GM21717 (cell line): ENCODE data around the gene REP15.
"Not testable (repeated sequence)": the region's sequence is repeated elsewhere in the genome, so short reads cannot be mapped to it uniquely, and the experiment has no call there.

Source experiments
- ATAC-seq: cut with Tn5 transposase; IDR thresholded peaks from one replicate; pipeline ENCODE4 v1.9.1; 2021; ENCODE audit warnings: mild to moderate bottlenecking, moderate library complexity; ENCODE audit not compliant: unreplicated experiment

REP15 gene

DNA sequence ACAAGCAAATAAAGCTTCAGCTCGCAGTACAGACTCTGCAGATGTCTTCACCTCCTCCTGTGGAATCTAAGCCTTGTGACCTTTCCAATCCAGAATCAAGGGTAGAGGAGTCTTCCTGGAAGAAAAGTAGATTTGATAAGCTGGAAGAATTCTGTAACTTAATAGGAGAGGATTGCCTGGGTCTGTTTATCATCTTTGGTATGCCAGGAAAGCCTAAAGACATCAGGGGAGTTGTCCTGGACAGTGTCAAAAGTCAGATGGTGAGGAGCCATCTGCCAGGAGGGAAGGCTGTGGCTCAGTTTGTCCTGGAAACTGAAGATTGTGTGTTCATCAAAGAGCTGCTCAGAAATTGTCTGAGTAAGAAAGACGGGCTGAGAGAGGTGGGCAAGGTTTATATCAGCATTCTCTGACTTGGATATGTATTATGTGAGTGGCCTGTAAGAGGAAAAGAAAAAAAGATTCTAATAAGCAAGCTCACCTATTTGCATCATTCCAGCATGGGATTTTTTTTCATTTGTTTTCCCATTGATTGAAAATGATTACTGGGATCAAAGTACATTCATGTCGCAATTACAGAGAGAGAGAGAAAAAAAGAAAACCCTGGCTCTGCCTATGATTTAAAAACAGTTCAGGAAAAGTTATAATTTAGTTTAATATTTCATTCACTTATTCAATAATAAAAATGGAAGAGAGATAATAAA is 767 bp downstream of the REP15 start:
- ATAC-seq: no peak

DNA sequence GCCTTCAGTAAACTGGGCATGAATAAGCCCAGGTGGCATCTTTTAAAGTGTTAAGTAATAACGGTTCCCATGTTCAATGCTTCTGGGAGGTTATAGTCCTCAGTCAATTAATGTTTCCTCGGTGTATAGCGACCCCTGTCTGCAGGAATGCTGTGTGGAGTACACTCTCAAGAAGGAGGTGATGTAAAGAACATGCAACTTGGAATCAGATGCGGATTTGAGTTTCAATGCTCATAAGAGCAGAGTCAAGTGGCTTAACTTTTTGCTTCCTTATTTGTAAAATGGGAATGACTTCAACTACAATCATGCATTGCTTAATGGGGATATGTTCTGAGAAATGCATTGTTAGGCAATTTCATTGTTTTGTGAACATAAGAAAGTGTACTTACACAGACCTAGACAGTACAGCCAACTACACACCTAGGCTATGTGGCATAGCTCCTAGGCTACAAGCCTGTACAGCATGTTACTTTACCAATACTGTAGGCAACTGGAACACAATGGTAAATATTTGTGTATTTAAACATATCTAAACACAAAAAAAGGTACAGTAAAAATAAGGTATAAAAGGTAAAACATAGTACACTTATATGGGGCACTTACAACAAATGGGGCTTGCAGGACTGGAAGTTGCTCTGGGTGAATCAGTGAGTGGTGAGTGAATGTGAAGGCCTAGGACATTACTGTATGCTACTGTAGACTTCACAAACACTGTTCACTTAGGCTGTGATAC is 7.6 kb downstream of the REP15 start:
- peak; percentile 89 for ATAC-seq

DNA sequence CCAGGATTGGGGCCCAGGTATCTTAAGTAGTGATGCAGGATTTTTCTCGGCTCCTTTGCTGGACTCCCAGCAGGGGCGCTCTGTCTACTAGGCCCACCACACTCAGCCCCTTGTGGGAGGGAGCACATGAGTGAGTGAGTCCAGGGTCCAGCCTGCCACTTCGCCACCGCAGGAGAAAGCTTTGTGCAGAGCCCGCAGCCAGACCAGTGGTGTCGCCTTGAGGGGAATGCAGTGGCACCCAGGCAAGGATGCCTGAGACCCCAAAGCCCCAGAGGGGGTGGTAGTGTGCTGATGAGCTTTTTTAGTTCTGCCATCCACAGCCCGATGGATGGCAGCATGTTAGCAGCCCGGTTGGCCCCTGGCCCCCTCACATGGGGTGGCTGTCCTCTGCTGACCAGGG is 9.0 kb downstream of the REP15 start:
- no peak for ATAC-seq

DNA sequence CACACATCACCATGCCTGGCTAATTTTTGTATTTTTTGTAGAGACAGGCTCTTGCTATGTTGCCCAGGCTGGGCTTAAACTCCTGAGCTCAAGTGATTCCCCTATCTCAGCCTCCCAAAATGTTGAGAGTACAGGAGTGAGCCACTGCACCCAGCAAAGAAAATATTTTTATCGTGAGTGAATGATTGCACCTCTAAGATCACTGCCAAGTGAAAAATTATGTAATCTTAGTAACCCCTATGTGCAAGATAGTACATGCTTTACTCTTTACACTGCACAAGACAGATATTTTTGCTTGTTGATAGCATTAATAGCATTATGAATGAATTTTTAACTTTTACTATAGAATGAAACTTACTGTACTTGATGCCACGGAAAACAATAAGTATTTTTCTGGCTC is 11.0 kb downstream of the REP15 start:
- no peak for ATAC-seq

DNA sequence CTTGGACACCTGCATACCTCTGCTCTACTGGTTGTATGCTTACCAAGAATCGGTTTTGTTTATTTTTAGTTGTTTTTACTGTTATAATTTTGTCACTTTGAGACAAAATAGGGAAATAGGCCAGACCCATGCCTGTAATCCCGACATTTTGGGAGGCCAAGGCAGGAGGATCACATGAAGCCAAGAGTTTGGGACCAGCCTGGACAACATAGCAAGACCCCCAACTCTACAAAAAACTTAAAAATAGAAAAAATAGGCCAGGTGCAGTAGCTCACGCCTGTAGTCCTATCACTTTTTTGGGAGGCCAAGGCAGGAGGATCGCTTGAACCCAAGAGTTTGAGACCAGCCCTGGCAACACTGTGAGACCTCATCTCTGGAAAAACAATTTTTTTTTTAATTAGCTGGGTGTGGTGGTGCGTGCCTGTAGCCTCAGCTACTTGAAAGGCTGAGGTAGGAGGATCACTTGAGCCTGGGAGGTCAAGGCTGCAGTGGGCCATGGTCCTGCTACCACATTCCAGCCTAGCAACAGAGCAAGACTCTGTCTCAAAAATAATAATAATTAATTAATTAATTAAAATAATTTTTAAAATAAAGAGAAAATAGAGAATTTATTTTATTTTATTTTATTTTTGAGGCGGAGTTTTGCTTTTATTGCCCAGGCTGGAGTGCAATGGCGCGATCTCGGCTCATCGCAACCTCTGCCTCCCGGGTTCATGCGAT is 13.1 kb downstream of the REP15 start:
- ATAC-seq: no peak

DNA sequence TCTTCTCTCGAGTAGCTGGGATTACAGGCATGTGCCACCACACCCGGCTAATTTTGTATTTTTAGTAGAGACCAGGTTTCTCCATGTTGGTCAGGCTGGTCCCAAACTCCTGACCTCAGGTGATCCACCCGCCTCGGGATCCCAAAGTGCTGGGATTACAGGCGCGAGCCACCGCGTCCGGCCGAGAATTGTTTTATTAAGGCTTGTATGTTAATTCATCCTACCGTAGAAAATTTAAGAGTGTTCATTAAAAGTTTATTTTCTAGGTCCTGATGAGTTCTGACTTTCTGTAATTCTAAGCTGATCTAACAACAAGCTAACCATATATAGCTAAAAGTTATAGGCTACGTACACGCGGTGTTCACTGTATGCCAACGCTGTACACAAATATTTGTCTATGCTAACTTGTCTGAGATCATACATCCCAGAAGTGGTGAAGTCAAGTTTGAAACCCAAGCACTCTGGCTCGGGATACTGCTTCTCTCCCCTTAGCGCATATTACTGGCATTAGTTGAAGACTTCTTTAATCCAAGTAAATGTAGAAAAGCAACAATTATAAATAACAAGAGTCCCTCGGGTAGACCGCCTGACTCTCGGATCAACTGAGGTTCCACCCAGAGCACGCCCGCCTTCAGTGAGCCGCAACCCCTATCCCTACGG is 13.8 kb downstream of the REP15 start:
- peak; percentile 37 for ATAC-seq

DNA sequence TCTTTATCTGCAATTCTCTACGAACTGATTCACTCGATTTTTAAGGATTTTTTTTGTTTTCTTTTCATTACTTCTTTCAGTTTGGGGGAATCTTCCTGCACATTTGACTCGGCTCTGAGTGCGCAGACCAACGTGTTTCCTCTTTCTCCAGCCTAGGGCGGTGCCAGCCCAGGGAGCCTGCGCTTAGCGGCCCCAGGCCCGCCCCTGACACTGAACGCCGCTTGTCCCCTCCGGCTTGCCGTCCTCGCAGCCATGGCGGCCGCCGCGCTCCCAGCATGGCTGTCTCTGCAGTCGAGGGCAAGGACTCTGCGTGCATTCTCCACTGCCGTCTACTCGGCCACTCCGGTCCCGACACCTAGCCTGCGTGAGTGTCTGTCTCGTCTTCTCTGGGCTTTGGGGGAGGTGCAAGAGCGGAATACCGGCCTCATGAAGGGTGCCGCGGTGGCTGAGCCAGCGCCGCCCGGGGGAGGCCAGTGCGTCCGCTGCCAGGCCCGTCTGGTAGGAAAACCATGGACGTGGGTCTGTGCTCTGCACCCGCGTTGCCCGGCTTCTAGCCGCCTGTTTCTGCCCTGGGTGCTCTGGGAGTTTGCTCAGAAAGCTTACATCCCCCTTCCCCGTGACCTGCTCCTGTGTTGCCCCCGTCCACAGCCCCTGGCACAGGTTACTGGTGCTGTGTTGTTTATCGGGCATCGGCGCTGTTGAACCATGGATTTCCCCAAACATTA is 14.5 kb downstream of the REP15 start, which contains the start of gene MRPS35:
Gene MRPS35, plus strand, starts transcription at position 241 of the 725 bp plus-strand sequence. Its CDS starts 12 bp downstream, at position 253.
- ATAC-seq: peak; percentile 96

DNA sequence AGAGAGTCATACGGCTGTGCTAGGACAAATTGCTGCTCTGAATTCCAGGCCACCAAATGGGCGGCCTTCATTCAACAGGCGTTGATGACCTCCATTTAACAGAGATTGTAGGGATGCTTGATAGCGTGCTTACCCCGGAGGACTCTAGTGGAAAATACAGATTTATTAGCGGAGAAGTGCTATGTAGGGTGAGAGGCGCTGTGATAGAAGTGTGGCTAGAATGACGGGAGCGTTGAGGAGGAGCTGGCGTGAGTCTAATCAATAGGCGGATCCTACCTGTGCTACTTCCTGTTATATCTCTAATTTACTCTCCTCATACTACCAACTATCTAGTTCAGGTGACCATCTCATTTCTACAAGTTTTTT is 15.1 kb downstream of the REP15 start:
- no peak for ATAC-seq

DNA sequence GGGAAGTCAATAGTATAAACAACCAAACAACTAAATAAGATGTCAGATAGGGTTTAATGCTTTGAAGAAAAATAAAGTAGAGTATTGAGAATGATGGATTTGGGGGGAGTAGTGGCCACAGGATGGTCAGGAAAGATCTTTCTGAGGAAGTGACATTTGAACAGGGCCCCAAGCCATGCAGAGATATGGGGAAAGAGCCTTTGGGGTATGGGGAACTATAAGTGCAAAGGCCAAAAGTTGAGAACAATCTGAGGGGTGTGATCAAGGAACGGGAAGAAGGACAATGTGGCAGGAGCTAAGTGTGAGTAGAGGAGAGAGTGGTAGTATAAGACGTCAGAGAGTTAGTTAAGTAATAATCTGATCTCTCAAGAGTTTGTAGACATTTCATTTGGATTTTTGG is 15.7 kb downstream of the REP15 start:
- no peak for ATAC-seq

DNA sequence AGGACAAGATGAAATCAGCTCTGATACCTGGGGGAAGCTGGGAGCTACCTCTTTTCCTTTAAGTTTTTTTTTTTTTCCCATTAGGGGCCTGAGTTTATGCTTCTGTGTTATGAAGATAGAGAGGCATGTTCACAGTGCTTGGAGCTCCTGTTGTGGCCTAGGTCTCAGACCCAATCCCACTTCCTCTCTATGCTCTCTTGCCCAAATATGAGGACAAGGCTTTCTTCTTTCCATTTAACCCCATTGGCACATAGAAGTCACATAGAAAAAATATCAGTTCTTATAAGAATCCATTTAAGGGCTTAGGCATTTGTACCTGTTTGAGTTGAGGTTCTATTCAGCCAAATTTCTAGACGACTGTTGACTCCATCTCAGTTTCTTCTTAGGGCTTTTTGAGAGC is 27.0 kb downstream of the REP15 start:
- no peak for ATAC-seq

DNA sequence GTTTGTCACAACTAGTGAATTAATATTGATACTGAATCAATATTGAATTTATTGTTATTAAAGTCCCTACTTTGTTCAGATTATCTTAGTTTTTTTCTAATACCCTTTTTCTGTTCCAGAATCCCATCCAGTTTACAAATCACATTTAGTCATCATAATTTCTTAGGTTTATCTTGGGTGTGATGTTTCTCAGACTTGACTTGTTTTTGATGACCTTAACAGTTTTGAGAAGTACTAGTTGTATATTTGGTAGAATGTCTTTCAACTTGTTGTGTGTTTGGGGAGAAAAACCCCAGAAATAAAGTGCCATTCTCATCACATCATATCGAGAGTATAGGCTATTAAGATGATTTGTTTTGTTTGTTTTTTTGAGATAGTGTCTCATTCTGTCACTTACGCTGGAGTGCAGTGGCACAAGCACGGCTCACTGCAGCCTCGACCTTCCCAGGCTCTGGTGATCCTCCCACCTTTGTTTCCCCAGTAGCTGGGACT is 33.9 kb downstream of the REP15 start:
- no peak for ATAC-seq

DNA sequence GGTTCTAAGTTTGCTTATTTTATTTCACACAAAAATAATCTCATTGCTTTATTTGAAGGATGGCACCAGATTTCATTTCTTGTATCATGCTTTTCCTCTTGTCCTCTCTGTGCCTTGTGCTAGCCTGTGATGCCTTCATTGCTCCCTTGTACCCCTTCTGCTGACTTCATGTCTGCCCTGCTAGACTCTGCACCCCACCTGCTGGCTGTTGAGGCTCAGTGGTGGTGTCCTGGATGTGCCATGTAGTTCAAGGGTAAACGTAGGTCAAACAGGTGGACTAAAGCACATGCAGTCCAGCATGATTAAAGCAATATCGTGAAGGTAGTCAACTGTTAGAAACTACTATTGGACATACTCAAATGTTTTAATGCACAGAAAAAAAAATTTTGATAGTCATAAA is 36.0 kb downstream of the REP15 start:
- ATAC-seq: no peak

DNA sequence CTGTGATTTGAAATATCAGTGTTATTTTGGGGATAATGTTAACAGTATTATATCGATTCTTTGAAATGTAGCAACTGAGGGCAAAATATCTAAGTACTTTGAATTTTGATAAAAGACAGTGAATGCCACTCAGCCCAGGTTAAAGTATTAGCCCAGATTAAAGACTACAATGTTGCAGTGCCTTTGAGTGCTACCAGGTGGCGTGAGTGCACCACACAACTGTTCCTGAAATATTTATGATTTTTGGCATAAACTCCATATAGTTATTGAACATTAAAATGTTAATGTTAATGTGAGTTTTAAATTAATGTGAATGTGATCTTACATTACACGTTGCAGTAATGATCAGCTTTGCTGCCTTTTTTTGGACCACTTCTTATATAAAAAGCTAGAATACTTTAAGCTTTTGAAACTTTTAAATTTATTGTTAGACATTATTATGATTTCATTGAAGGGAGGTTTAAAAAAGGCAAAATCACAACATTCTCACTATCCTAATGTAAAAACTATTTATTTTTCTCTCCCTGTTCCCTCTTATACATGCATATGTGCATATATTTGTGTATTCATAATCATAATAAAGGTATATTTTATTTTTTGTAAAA is 36.9 kb downstream of the REP15 start:
- ATAC-seq: peak; percentile 50

DNA sequence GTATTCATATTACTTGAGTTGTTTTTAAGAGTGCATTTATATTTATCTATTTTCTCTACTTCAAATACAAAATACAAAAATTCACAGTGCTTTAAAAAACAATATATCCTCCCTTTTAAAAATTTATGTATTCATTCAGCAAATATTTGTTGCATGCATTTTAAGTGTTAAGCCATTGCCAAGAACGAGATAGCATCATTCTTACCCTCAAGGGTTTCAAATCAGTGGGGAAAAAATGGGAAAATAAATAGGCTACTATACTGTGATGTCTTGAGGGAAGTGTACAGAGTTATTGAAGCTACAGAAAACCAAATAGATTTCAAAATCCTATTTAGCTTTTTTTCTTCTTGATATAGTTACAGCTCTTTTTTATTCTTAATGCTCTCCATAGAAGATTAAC is 37.5 kb downstream of the REP15 start:
- no peak for ATAC-seq

DNA sequence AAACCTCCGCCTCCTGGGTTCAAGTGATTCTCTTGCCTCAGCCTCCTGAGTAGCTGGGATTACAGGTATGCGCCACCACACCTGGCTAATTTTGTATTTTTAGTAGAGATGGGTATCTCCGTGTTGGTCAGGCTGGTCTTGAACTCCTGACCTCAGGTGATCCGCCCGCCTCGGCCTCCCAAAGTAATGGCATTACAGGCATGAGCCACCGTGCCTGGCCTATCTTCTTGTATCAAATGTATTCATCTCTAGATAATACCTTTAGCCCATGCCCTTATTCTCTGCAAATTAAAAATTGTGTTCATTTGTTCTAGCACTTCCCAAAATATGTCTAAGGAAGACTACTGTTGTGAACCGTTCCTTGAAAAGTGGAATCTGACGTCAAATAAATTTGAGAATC is 38.1 kb downstream of the REP15 start:
- not testable (repeated sequence) for ATAC-seq

DNA sequence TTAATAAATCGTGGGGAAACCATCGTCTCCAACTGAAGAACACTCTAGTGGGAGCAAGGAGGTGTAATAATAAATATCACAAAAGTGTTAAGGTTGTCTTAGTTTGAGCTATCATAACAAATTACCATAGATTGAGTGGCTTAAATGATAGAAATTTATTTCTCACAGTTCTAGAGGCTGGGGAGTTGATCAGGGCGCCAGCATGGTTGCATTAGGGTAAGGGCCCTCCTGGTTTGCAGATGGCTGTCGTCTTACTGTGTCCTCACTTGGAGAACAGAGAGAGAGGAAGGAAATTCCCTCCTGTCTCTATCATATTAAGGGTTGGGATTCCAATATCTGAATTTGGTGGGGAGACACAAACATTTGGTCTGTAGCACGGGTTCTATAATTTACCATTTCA is 47.4 kb downstream of the REP15 start:
- no peak for ATAC-seq

DNA sequence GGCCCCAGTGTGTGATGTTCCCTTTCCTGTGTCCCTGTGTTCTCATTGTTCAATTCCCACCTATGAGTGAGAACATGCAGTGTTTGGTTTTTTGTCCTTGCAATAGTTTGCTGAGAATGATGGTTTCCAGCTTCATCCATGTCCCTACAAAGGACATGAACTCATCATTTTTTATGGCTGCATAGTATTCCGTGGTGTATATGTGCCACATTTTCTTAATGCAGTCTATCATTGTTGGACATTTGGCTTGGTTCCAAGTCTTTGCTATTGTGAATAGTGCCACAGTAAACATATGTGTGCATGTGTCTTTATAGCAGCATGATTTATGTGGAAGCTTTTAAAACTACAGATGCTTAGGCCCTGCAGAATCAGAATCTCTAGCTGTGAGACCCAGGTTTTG is 49.5 kb downstream of the REP15 start:
- ATAC-seq: not testable (repeated sequence)
